SW480 (cell line): ENCODE measurements around the gene DLG4.

ENCODE experiments used
- DNase-seq: peaks from one replicate; pipeline ENCODE4 v3.0.0-alpha.2; 2016; ENCODE audit warnings: low spot score

DLG4 gene

GRCh38 chr17:7229504-7229903, 9.9 kb upstream of the DLG4 start:
- no peak for DNase-seq

- no peak for DNase-seq
Measured at GRCh38 chr17:7228920-7229319, 9.3 kb upstream of the DLG4 start.

- DNase-seq, result no peak
Measured at GRCh38 chr17:7226721-7227710, 7.4 kb upstream of the DLG4 start.

- no peak for DNase-seq
Measured at GRCh38 chr17:7225711-7226331, 6.2 kb upstream of the DLG4 start.

GRCh38 chr17:7224661-7225111, 5.0 kb upstream of the DLG4 start:
- DNase-seq, result no peak

GRCh38 chr17:7224110-7224509, 4.5 kb upstream of the DLG4 start:
- no peak for DNase-seq

DNA sequence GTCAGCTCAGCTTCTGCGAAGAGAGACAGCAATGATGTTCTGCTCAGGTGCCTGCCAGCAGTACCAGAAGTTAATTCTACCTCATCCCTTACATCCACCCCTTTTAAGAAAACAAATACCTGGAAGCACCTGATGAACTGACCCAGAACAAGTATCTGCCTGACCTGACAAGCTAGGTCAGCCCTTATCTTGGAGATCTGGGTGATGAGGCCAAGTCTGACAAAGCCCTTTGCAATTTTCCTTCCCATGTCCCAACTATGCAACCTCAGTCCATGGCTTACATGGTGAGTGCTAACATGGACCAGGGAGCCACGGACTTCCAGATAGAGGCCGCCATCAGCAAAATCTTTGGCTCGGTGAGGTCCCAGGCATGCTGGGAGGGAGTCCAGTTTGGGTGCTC, 3.7 kb upstream of the DLG4 start:
- no peak for DNase-seq

GRCh38 chr17:7222972-7223292, 3.3 kb upstream of the DLG4 start:
- DNase-seq, result no peak

- no peak for DNase-seq
Measured at GRCh38 chr17:7222093-7222971, 2.7 kb upstream of the DLG4 start.

- no peak for DNase-seq
Measured at GRCh38 chr17:7221278-7222092, 1.8 kb upstream of the DLG4 start.

DNA sequence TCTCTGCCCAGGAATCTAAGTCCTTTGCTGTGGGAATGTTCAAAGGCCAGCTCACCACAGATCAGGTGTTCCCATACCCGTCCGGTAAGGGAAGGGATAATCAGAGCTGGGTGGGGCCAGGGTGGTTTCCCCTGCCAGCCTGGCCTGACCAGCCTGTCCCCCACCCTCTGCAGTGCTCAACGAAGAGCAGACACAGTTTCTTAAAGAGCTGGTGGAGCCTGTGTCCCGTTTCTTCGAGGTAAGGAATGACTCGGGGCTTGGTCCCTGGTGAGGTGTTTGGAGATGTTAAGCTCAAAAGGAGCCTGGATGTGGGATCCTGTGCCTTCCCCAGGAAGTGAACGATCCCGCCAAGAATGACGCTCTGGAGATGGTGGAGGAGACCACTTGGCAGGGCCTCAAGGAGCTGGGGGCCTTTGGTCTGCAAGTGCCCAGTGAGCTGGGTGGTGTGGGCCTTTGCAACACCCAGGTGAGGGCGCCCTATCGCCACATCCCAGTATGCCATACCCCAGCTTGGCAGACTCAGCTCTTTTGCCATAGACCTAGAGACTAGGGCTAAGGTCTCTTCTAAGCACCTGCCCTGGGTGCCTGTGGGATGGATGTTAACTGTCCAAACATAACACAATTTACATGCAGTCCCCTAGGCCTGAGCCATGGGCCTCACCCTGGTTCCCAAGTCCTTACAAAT, 1.1 kb upstream of the DLG4 start:
- peak; percentile 59 for DNase-seq

DNA sequence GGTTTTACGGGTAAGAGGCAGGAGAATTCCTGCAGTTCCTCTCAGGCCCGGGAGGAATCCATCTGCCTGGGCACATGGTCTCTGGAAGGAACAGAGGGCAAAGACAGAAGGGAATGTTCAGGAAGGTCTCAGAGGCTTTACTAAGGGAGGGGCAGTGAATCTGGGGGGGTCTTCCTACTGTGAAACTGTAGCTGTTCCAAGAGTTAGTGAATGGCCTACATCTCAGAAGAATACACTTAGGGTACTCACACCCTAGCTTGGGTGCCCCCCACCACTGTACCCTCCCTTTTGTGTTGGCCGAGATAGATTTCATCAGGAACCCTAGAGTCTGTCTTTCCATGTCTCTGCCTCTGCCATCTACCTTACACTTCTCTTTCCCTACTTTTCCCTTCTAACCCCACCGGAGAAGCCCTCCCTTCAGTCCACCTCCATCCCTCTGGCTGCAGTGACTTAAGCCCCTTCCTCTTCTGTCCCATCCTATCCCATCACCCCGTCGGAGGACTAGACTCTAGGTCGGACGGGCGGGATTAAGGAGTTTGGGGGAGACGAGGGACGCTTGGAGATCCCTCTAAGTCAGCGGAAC, 316 bp downstream of the DLG4 start:
- DNase-seq, result no peak

DNA sequence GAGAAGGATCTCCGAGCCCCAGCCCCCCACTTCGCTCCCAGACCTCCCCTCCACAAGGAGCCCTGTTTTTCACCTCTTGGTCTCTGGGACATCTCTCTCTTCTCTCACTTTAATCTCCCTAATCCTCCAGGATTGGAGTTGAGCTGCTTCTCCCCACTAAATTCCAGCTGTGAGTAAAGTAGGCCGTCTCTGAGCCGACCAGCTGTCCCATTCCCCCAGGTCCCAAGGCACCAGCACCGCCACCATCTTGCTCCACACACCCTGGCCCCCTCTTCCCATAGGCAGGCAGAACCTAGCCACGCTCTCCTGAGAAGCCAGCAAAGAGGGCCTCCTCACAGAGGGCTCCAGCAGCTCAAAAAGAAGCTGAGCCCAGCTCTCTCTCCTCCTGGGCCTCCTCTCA, 878 bp downstream of the DLG4 start:
- no peak for DNase-seq

- DNase-seq, result no peak
Measured at GRCh38 chr17:7218166-7218565, 1.5 kb downstream of the DLG4 start.

DNA sequence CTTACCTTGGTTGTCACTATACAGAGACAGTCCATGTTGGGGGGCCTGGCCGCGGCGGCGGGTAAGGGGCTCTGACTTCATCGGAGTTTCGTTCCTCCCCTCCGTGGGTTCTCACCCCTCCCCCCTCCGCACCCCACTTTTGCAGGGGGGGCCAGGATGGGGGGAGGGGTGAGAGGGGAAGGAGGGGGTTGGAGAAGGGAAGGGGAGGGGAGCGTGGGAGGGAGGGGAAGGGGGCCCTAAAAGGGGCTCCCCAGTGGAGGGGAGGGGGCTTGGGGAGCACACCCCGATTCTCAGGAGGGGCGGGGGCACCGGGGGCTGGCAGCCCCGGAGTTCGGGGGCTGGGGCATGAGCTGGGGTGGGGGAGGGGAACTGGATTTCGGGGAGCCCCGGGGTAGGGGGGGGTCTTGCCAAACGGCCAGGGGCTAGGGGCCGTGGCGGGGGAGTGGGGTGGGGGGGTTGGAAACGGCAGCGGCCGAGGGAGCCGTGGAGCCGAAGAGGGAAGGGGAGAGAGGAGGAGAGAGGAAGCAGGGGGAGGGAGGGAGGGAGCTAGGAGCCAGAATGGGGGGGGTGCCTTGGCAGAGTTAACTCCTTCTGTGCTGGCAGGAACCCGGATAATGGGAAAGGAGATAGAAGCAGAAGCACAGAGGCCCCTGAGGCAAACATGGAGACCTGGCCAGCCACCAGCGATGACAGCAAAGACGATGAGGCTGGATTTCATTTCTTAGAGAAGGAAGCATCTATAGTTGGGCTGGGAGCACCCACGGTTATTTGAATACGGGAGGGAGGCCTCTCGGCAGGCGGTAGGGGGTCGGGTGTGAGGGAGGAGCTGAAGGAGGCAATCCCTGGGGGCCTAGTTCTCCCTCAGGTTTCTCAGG, 2.3 kb downstream of the DLG4 start:
- DNase-seq, result peak; percentile 32

- DNase-seq, result no peak
Measured at GRCh38 chr17:7216242-7217112, 3.2 kb downstream of the DLG4 start.

DNA sequence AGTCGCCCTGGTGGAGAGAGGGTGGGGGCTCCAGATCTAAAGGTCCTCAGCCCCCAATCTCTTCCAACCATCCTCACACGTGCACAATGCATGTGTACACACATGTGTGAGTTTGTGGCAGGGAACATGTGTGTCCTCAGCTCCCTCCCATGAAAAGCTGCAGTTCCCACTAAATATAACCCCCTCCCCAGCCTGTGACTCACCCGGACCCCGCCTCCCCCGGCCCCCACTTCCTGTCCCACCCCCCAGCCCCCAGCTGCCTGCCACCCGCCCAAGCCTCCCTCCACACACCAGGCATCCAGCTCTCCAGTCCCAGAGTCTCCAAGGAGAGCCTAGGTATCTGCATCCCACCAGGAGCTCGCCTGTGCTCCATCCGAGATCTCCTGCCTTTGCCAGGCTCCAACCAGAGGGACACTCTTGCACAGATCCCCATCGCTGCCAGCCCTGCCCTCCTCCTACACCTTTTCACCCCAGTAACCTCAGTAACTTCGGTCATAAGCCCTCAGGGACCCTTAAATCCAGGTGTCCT, 3.9 kb downstream of the DLG4 start:
- DNase-seq, result no peak

- DNase-seq, result no peak
Measured at GRCh38 chr17:7215136-7215638, 4.4 kb downstream of the DLG4 start.
